ENCODE measurements around the gene CLEC10A.

DNA sequence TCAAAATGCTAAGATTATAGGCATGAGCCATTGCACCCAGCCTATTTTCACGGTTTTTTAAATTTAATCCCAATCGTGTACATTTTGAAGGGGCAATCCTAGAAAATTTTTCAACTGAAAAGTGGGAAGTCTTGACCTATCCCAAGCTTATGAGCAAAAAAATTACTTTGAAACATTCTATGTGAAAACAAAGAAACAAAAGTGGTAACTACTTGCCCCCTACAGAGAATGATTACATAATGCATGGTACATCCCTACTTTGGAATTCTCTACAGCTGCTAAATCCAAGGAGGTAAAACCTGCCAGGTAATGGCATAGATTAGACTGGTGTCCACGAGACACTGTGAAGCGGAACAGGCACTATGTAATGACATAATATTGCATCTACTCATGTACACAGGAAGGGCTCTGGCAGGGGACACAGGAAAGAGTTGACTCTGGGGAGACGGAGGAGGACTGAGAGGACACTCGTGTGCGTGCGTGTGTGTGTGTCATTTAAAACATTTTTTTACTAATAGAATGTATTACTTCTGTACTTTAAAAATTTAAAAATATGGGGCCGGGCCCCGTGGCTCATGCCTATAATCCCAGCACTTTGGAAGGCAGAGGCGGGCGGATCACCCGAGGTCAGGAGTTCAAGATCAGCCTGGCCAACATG lies 18.9 kb upstream of the CLEC10A start:
- TF ChIP-seq ARNT (IDR thresholded peaks at IDR 0.05) (no peak), SP1 (IDR thresholded peaks at IDR 0.05) (no peak), FOXK2 (IDR thresholded peaks at IDR 0.05) (no peak), ZNF384 (IDR thresholded peaks at IDR 0.05) (no peak), FOXA1 (IDR thresholded peaks at IDR 0.05) (no peak)
